HG02571 (cell line): ENCODE measurements around the gene SDCCAG8.

Experiments
- ATAC-seq: cut with Tn5 transposase; IDR thresholded peaks from one replicate; pipeline ENCODE4 v1.9.1; 2021; ENCODE audit warnings: mild to moderate bottlenecking, moderate library complexity; ENCODE audit not compliant: unreplicated experiment

The SDCCAG8 gene

DNA sequence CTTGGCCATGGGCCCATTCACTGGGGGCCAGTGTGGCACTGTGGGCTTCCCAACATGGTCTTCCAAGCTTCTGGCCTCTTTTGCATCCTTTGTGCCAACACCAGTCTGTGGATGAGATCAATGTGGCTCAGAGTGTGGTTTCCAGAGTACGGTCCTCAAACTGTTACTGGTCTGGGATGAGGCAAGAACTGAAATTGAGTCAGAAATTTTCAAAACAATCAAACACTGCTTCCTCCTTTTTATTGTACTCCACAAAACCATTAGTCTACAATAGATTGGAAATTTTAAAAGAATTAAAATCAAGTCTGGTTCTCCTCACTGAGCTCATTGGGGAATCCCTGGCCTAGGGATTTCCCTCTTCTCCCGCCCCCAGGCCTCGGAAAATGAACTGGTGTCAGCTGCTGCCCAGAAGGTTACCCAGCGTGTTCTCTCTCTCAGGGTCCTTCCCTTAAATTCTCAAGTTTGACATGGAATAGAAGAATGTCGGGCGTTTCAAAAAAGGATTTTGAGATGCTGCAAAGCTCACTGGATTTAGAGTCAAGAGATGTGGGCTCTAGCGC, 222.0 kb downstream of the SDCCAG8 start:
- ATAC-seq = no peak

DNA sequence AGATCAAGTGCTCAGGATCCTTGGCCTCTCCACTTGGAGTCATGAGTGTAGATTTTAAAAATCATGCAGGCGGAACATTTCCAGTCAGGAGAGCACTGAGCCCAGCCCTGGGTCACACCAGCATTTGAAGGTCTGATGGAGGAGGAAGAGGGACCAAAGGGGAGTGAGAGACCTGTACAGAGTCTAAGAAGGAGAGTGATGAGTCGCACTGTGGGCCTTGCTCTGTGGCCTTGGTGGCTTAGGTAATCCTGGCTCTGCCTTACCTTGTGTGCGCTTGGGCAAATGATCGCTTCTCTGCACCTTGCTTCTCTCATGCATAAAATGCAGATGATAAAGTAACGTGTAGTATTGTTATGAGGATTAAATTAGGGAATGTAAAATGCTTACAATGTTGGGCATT, 225.3 kb downstream of the SDCCAG8 start:
- no peak for ATAC-seq

DNA sequence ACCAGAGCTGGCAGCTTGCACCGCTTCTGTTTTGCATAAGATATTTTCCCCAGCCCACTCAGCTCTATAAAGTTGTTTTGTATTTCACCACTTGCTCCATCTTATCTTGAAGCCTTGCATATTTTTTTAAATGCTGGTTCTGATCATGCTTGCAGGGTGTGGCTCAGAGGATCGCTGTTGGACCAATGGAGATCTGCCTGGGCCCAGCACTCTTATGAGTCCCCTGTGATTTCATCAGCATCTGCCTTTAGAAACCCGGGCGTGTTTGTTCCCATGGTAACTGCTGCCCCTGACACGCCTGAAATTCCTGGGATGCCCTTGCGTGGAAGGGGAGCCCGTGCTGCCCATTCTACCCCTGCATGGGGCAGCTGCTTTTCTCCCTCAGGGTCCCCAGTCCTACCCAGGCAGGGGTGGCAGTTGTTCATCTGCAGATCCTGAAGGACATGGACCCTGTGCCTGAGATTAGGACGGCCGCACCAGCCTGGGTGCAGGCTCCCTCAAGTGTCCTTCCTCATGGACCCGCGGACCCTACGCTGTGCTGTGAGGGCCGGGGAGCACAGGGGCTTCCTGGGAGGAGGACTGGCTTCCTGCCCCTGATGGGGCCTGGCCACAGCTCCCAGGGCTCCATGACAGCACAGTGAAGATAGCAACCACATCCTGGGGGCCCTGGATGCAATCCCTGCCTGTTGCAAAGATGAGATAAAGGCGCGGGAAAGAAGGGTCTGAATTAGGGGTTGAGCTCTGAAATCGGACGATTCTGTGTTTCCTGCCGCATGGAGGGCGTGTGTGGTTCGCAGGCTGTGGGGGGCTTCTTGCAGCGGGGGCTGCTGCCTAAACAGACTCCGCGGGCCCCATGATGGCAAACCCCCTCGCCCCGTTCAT, 226.5 kb downstream of the SDCCAG8 start:
- ATAC-seq = no peak

DNA sequence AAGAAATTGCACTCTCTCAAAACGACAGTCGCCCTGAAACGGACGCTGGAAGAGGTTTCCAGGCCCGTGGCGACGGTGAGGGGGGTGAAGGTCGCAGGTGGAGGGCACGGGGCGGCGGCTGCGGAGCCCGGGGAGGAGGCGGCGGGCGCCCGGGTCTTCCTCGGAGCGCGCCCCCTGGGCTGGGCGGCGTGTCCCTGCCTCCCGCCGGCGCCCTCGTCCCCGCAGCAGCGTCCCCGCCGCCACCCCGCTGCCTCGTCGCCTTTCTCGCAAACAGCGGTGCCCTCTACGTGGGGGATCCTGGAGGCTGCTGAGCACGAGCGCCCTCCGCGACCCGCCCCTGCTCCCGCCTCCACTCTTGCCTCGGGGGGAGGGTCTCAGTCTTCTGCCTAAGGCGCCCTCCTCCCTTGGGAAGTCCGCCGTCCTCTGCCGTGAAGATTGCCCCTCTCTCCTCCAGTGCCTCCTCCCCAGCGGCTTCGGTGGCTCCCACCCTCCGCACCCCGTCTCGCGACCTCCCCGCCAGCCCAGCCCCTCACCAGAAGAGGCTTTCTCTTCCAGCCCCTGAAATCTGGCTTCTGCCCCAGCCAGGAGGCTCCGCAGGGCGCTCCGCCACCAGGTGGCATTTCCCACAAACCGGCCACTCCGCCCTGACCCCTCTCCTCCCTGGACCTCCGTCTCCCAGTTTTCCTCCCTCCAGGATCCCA, 227.4 kb downstream of the SDCCAG8 start:
- ATAC-seq = no peak

DNA sequence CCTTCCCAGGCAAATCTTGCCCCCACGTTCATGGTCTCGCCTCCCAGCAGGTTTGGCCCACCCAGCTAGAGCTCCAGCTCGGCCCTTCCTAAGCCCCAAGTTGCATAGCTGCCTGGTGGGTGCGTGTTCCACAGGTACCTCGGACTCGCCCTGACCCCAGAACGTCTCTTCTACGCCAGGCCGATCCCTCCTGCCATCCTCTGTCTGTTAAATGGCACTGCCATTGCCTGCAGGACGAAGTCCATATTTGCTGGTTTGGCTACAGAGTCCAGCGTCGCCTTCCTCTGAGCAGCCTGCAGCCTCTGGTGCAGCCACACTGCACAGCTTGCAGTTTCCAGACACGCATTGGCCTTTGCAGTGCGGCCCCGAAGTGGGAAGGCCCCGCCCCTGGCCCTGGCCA, 228.1 kb downstream of the SDCCAG8 start:
- no peak for ATAC-seq

DNA sequence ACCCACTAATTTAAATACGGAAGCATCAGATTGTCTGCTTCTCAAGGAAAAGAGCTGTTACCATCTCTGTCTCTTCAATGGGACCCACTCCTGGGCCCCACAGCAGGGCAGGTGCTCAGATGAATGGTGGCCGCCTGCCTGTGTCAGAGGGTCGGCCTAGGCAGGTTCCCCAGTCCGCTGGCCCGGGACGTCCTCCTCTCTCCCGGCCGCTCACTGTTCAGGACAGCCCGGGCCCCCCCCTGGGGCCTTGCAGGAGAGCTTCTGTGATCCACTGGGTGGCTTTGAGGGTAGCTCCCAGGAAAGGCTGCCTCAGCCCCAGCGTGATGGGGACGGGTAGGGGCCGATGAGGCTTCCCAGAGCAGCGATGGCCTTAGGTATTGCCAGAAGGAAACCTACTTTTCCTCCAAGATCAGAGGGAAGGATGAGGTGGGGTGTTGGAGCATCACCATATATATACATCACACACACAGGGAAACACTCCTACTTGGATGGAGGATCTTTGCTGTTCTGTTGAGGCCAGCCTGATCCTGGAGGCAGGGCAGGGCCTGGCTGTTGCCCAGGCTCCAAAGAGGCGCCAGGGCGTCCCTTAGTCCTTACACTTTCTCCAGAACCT, 231.3 kb downstream of the SDCCAG8 start:
- ATAC-seq = no peak

DNA sequence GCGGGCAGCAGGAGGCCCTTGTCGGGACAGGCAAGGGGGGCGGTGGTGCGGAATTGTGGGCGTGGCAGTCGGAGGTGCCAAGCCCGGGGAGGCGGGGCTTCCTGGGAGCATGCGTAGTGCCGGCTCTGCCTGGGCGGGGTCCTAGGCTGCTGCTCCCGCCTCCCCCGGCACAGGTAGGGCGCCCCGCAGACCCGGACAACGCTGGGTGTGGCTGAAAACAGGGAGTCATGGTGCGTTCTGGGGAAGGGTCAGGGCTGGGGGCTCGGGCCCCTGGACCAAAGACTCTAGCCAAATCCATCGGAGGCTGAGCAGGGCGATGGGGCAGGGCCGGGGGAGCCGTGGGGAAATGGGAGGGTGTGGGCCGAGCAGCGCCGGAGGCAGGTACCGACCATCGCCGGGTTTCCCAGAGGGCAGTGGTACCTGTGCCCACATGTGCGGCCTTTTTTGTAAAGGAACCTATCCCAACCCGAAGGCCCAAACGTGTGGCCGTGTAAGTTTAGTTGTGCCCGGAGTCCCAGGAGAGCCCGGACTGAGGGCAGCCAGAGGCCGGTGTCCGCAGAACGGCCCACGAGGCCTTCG, 231.9 kb downstream of the SDCCAG8 start:
- no peak for ATAC-seq

DNA sequence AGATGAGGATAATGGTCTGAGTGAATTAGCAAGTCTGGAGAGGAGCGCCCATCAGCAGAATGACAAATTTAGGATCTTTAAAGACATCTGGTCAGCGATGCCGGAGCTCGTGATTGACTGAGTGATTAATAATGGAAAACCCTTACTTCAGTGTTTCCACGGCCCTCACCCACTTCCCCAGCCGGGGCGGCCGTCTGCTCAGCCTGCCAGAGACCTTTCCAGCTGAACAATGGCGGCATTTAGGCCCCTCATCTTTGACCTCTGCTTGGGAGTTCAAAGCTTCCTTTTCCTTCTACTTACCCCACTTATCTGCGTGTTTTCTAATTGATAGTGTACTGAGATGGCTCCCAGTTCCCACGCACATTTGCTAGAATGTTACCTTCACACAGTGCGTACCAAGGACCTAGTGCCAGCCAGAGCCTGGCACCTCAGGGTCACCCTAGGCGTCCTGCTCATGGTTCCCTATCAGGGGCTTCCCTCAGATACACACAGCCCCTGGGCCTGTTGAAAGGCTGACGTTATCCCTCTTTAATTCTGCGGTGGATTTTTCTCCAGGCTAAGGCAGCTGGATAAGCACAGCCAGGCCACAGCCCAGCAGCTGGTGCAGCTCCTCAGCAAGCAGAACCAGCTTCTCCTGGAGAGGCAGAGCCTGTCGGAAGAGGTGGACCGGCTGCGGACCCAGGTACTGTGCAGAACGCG, 232.8 kb downstream of the SDCCAG8 start:
- ATAC-seq = no peak

DNA sequence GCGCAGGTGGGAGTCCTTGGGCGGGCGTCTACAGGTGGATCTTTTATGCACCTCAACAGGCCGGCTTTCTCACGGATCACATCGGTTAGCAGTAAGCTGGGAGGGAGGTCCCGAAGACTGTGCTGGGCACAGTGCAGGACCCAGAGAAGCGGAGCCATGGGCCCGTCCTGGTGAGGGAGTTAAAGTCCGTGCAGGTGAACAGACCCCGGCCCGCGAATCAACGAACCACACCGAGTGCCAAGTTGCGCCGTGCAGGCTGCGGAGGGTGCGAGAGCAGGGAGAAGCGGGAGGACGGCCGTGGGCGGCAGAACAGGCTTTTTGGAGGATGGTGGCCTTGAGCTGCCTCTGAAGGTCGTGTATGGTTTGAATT, 233.3 kb downstream of the SDCCAG8 start:
- no peak for ATAC-seq

DNA sequence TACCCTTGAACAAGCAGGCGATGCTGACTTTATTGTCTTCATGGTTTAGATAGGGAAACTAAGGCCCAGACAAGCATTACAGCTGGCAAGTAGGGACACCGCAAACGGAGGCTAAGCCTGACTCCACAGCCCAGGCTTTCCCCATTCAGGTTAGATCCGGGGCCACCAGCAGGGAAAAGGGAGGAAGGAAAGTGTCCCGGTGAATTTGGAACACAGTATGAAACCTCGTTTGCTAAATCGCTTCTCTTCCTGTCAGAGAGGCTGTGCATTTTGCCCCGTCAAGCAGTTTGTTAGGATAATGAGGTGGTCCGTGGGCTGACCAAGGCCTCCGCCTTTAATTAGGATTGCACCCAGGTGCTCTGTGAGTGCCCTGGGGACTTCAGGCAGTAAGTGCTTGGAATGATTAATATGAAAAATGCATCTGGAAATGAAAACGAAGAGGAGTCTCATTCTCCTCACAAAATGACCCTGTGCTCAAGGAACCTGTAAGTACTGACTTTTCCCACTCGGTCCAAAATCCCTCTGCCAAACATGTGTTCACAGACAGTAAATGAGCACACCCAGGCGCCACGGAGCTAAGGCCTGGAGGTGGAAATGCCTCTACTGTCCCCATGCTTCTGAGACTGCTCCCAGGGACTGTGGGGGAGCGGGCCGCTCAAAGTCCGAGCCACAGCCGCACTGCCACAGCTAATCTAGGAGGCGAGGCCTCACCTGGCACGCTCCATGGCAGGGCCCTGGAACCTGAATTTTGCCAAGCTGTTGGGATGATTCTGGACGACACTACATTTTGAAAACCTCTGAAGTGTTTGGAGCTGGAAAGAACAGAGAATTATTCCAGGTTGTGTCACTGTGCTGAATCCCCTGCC, 234.1 kb downstream of the SDCCAG8 start:
- ATAC-seq = no peak

DNA sequence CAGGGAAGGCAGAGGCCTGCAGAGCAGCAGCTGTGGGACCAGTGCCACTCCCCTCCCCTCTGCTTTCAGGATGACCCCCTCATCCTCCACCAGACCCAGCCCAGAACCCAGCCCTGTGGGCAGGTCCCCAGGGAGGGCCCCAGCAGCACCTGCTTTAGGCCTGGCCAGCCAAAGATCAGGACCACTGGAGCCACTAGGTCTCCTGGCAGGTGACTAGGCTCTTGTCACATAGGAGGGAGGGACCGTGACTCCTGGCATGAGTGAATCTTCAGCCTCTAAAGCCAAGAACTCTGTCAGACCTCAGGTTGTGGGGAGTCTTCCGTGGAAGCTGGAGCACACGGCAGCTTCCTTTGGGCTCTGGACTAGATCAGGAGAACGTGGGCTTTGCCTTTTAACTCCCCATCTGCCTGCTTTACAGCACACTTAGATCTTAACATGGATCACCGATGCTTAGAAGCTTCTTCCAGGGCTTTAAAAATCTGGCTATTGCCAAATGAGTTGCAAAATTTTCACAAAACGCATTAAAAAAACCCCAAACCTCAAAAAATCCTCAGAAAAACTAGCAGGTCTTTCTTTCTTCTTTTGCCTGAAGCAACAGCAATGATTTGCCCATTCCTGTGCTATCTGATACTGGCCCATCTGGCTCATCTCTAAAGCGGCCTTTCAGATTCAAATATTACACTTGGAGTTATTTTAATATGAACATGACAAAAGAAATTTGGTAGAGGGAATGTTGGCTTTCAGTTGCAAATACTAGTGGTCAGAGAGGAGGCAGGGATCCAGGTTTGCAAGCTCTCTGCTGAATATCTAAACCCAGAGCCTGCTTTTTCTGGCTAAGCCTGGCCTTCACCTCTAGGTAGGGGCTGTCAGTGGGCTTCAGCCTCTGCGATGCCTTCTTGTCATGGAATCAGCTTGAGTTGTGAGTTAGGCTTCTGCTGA, 235.2 kb downstream of the SDCCAG8 start:
- no peak for ATAC-seq

DNA sequence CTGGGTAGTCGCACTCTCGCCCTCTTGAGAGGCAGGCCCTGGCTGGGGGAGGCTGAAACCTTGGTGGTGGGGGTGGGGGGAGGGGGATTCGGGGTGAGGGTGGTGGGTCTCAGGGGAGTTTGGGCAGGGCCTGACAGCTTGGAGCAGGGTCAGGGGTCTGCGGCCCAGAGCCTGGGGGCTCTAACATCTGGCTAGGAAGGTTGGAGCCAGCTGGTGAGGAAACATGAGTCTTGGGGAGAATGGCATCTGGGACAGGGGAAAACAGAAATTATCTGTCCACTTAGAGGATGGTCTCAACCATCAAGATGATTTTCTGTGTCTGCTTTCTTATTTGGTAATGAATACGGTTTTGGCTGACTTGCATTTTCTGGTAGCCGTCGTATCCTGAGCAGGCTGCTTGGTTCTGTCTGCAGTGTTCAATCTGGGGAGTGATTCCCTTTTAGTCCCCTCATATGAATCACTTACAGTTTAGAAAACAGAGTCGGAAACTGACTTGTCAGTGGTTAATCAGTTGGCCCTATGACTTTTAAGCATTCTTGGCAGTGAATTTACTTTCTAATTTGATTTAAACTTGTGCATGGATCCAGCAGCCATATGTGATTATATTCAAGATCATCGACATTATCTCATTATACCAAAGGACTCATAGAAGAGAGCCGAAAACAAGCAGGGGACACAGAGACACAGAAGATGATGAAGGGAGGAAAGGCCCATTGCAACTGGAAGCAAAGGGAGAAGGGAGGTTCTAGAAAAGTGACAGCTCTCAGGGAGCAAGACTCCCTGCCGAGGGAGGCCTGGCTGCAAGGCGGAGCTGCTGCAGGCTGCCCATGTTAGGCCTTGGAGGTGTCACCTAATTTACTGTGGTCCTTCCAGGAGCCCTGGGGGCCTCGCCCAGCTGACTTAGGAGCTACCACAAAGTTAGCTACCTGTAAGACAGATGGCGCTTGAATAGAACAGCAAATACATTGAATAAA, 237.6 kb downstream of the SDCCAG8 start:
- ATAC-seq = no peak

DNA sequence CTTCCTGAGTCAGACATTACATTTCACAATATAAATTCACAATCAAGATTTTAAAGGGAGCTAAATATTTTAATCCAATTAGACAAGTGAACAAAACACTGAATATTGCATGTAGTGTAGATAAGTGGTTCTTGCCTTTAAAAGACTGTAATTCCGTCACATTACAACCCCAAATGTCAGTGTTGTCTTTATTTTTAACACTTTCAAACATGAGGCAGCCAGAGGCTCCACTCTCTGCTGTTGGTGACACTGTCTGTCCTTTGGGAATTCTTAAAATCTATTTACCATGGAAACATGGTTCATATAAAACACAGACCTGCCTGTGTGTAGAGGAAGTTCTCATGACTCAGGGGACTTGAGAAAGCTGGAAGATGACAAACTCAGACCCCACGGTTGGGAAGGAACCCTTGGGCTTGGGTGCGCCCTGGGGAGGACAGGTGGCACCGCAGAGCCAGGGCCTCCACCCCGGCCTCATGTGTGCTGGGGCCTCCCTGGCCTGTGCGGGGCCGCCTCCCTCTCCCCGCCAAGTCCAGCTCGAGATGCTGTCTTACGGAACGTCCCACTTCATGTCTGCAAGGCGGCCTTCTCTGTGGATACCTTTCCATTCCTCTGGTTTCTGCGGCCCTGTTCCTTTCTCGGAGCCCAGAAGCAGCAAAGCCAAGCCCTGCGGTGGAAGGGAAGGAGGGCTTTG, 239.0 kb downstream of the SDCCAG8 start:
- no peak for ATAC-seq

DNA sequence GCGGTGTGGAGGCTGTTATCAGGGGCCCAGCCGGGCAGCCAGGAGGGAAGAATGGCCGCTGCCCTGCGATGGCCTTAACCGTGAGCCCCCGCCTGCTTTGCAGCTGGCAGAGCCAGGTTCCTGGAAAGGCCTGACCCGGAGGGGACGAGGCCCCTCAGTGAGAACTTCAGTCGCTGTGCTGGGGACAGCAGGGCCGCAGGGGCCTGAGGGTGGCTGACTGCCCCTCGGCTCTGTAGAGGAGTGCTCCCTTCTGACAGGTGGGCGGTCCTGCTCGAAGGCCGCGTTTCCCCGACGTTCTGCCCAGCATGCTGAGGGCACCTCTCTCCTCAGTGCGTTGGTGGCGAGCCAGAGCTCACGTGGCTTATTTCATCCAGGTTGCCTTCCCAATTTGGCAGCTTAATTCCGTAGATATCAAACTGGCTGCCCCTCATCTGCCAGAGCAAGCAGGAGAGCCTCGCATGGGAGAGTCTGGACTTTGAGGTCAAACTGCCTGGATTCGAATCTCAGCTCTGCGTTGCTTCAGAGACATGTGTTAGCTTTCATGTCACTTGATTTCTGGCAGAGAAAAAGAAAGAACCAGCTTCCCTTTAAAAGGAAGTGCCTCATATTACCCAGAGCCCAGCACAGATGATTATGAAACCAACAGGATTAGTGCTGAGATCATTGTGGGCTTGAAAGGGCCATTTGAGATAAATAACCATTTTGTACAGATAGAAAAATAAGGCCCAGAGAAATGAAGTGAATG, 239.8 kb downstream of the SDCCAG8 start:
- ATAC-seq = no peak

DNA sequence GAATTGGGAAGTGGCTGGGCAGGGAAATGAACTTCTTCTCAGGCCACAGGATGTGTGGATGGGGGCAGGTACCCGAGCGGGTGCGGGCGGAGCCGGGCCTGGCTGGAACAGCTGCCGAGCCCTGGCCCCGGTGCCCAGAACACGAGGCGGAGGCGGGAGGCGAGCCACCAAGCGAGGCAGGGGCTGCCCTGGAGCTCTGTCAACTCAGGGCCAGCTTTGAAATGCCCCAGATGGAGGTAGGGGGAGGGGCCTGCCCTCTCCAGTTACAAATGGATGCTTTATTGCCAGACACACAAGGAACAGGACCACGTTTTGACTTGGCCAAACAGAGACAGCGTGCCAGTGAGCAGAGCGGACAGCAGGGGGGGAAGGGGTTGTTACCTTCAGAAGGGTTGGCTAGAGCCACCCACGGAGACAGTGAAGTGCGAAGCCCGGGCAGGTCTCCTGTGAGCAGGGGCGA, 240.4 kb downstream of the SDCCAG8 start:
- ATAC-seq = no peak

DNA sequence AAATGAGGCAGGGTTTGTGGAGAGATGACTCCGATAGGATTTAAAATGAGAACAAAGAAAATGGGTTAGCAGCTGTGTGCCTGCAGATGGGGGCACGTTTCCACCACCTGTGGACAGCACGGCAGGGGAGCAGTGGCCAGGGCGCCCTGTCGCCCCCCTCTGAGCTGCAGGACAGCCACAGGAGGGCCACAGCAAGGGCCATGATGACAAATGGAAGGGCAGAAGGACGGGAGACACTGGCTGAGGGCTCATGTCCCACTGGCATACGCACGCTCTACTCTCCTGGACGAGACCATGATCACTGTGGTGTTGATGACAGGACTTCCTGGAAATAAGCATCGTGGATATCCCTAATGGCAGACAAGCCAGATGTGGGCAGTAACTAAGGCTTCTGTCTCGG, 241.0 kb downstream of the SDCCAG8 start:
- no peak for ATAC-seq
